OCI-LY7 (cell line): Measurements from ENCODE around the gene B3GNT2. TPM values are rescaled to one million over a fixed set of nuclear protein-coding genes. Genes with fewer than 3 reads are reported as not detected.
A peak's percentile ranks its signal among the peaks of the same experiment; 100 is the strongest.

Experiments
- BruUV-seq: library from RNA; stranded (reverse); fragments of 400-500 nt; replicated peaks from 2 replicates; lab custom pipeline; 2021; lab: Mats Ljungman, UMichigan
- CTCF ChIA-PET: fragments of 300-600 bp; sonication (Branson Sonifier 250); formaldehyde crosslinking; loops from one replicate; lab custom pipeline; 2022; ENCODE audit warnings: antibody characterized with exemption; ENCODE audit not compliant: unreplicated experiment; lab: Charles Lee
- POLR2A ChIA-PET: fragments of 300-600 bp; sonication (Branson Sonifier 250); formaldehyde crosslinking; loops from one replicate; lab custom pipeline; 2022; ENCODE audit warnings: antibody characterized with exemption; lab: Charles Lee
- DNase-seq: peaks from one replicate; pipeline ENCODE4 v3.0.0-alpha.2; 2015; ENCODE audit warnings: low spot score
- H2AFZ ChIP-seq: fragments of 200-600 bp; sonication (generic), shearing (Covaris generic); 2 replicates; pipeline ENCODE4 v1.6.1; 2014; ENCODE audit warnings: mild to moderate bottlenecking, antibody characterized with exemption, low read length, moderate library complexity
- H3K27ac ChIP-seq: fragments of 200-600 bp; sonication (generic); 2 replicates; pipeline ENCODE4 v1.5.1; 2014; ENCODE audit warnings: mixed run types, low read depth, mild to moderate bottlenecking, moderate library complexity, low read length, inconsistent platforms; ENCODE audit not compliant: poor library complexity, severe bottlenecking
- H3K36me3 ChIP-seq: fragments of 200-600 bp; sonication (generic); 2 replicates; pipeline ENCODE4 v1.6.1; 2014; ENCODE audit warnings: mild to moderate bottlenecking, antibody characterized with exemption, low read length, moderate library complexity, mixed read lengths; ENCODE audit not compliant: insufficient read depth
- H3K4me1 ChIP-seq: fragments of 200-600 bp; sonication (generic); 2 replicates; pipeline ENCODE4 v1.5.1; 2014; ENCODE audit warnings: mild to moderate bottlenecking, low read length; ENCODE audit not compliant: insufficient read depth, poor library complexity, severe bottlenecking
- H3K4me2 ChIP-seq: fragments of 200-600 bp; sonication (generic); 2 replicates; pipeline ENCODE4 v1.6.1; 2014; ENCODE audit warnings: mild to moderate bottlenecking, low read length
- H3K4me3 ChIP-seq: fragments of 200-600 bp; sonication (generic); 2 replicates; pipeline ENCODE4 v1.5.1; 2014; ENCODE audit warnings: mild to moderate bottlenecking, low read depth, low read length; ENCODE audit not compliant: poor library complexity, severe bottlenecking
- H3K79me2 ChIP-seq: fragments of 200-600 bp; sonication (generic); 2 replicates; pipeline ENCODE4 v1.6.1; 2016; ENCODE audit warnings: low read depth, mild to moderate bottlenecking, low read length, moderate library complexity, mixed read lengths; ENCODE audit not compliant: insufficient read depth
- H3K9me2 ChIP-seq: fragments of 200-600 bp; sonication (generic); 2 replicates; pipeline ENCODE4 v1.6.1; 2016; ENCODE audit warnings: mild to moderate bottlenecking, low read length, mixed read lengths; ENCODE audit not compliant: insufficient read depth
- H3K9me3 ChIP-seq: fragments of 200-600 bp; sonication (generic); 2 replicates; pipeline ENCODE4 v1.6.1; 2014; ENCODE audit warnings: mild to moderate bottlenecking, mixed run types, low read length, mixed read lengths
- H4K20me1 ChIP-seq: fragments of 200-600 bp; sonication (generic); 2 replicates; pipeline ENCODE4 v1.6.1; 2014; ENCODE audit warnings: mild to moderate bottlenecking, antibody characterized with exemption, low read length, moderate library complexity, mixed read lengths; ENCODE audit not compliant: insufficient read depth
- EZH2phosphoT487 ChIP-seq: fragments of 200-600 bp; sonication (generic); IDR thresholded peaks from 2 replicates; pipeline ENCODE4 v1.6.1; 2018; ENCODE audit warnings: low read depth, borderline replicate concordance, mild to moderate bottlenecking, mixed run types, antibody characterized with exemption, low read length, moderate library complexity, mixed read lengths
- intact Hi-C: fragments of 100-400 bp; cut with micrococcal nuclease; formaldehyde crosslinking; loops from one replicate; pipeline ENCODE4 v1.10.0; 2022; ENCODE audit not compliant: unreplicated experiment
- total RNA-seq, 2 experiments: library from RNA; depleted of rRNA in 1 of 2; stranded (reverse); fragments of >200 nt in 1 of 2; shearing (Covaris generic) in 1 of 2; gene quantifications; 2 replicates each; pipeline ENCODE4 v1.2.3, GENCODE V29; 2014 to 2022
- TF ChIP-seq, protein P1 (sequence below): fragments of 200-600 bp; sonication (generic); conservative IDR thresholded peaks from 2 replicates; pipeline ENCODE4 v1.5.1; 2014; ENCODE audit warnings: mild to moderate bottlenecking, antibody characterized with exemption, low read length, moderate library complexity, mixed read lengths

The B3GNT2 gene
- total RNA-seq, 2 experiments from 2014 or later = 51.1 to 65.8 TPM

DNA sequence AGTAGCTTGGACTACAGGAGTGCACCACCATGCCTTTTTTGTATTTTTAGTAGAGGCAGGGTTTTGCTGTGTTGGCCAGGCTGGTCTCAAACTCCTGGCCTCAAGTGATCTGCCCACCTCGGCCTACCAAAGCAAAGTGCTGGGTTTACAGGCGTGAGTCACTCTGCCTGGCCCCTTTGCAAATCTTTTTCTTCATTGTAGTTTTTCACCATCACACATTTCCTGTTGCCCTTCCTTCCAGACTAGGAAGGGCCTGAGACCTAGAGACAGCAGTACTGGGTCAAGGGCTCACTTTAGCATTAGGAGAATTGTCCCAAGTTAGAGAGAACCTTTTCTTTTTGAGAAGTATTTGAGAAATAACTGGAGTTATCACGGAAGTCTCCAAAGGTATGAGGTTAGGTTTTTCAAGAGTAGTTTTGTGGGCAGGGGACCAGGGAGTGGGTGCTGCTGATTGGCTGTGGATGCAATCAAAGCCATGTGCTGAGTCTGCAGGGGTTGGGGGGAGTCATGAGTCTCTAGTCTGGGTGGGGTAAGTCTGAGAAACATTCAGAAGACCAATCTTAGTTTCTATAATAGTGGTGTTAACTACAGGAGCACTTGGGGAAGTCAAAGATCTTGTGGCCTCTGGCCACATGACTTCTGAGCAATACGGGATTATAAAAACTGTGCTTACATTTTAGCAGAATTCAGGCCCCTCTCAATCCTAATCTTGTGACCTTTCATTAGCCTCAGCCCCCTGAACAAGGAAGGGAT is 23.7 kb downstream of the B3GNT2 start:
- Histone ChIP-seq H4K20me1 (peaks cover 41% of the 10 kb centered on the region), H3K4me3 (no peak overlapping the region), H3K9me2 (no peaks in the 10 kb centered on the region), H2AFZ (no peak overlapping the region), H3K79me2 (peaks cover 100% of the 10 kb centered on the region), H3K4me1 (peaks cover 6% of the 10 kb centered on the region), H3K36me3 (peaks cover 99% of the 10 kb centered on the region), H3K9me3 (peaks cover 34% of the 10 kb centered on the region), H3K27ac (no peak overlapping the region), H3K4me2 (no peak overlapping the region)
- CTCF ChIA-PET = interaction anchor here (0.8 kb wide), 1 partner anchor 16 kb away, joined by 3 read pairs; no protein-coding TSS in a partner anchor
- no TSS peak for BruUV-seq
- no peak for TF ChIP-seq EZH2phosphoT487
- TF ChIP-seq, protein P1, sequence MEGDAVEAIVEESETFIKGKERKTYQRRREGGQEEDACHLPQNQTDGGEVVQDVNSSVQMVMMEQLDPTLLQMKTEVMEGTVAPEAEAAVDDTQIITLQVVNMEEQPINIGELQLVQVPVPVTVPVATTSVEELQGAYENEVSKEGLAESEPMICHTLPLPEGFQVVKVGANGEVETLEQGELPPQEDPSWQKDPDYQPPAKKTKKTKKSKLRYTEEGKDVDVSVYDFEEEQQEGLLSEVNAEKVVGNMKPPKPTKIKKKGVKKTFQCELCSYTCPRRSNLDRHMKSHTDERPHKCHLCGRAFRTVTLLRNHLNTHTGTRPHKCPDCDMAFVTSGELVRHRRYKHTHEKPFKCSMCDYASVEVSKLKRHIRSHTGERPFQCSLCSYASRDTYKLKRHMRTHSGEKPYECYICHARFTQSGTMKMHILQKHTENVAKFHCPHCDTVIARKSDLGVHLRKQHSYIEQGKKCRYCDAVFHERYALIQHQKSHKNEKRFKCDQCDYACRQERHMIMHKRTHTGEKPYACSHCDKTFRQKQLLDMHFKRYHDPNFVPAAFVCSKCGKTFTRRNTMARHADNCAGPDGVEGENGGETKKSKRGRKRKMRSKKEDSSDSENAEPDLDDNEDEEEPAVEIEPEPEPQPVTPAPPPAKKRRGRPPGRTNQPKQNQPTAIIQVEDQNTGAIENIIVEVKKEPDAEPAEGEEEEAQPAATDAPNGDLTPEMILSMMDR = no peak
- intact Hi-C loops = no loop called here
- DNase-seq = no peak
- POLR2A ChIA-PET = interaction anchor here (0.6 to 1.0 kb wide), 3 partner anchors 9 to 198 kb away, joined by 3 read pairs; no protein-coding TSS in a partner anchor

DNA sequence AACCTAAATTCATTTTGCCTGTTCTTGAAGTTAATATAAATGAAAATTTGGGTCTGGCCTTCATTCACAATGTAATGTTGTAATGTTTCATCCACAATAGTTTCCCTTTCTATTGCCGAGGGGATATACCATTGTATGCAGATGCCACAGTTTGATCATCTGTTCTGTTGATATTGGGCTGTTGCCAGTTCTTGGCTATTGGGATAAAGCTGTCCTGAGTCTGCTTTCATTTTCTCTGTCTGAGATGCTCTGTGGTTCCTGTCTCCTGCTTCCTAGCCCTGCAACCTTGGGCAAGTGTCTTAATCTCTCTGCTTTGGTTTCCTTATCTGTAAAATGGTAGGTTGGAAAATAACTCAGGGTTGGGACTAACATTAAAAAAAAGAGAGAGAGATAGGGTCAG is 25.2 kb downstream of the B3GNT2 start:
- Histone ChIP-seq H3K4me3 (no peak overlapping the region), H4K20me1 (peaks cover 32% of the 10 kb centered on the region), H3K9me3 (peaks cover 34% of the 10 kb centered on the region), H3K27ac (peak overlapping the region; percentile 2), H3K4me2 (no peak overlapping the region), H3K36me3 (peaks cover 99% of the 10 kb centered on the region), H3K9me2 (no peaks in the 10 kb centered on the region), H3K4me1 (peaks cover 19% of the 10 kb centered on the region), H3K79me2 (peaks cover 100% of the 10 kb centered on the region), H2AFZ (no peak overlapping the region)
- TF ChIP-seq EZH2phosphoT487 = no peak
- TF ChIP-seq, protein P1 = no peak
- POLR2A ChIA-PET = no interaction called here
- intact Hi-C loops = no loop called here
- no TSS peak for BruUV-seq
- CTCF ChIA-PET = no interaction called here
- no peak for DNase-seq

DNA sequence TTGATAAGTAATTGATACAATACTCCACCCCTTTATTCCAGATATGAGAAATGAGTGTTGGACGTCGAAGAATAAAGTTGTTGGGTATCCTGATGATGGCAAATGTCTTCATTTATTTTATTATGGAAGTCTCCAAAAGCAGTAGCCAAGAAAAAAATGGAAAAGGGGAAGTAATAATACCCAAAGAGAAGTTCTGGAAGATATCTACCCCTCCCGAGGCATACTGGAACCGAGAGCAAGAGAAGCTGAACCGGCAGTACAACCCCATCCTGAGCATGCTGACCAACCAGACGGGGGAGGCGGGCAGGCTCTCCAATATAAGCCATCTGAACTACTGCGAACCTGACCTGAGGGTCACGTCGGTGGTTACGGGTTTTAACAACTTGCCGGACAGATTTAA is 26.3 kb downstream of the B3GNT2 start:
- H4K20me1 ChIP-seq = peaks cover 27% of the 10 kb centered on the region

More for the DNA sequence above, 26.3 kb downstream of the B3GNT2 start:
- POLR2A ChIA-PET = interaction anchor here (0.6 kb wide), 1 partner anchor 62 kb away, joined by 3 read pairs; no protein-coding TSS in a partner anchor
- CTCF ChIA-PET = no interaction called here
- Histone ChIP-seq H3K27ac (no peak overlapping the region), H3K9me2 (no peaks in the 10 kb centered on the region), H3K9me3 (peaks cover 34% of the 10 kb centered on the region), H3K4me2 (no peak overlapping the region), H3K4me3 (no peak overlapping the region), H3K79me2 (peaks cover 96% of the 10 kb centered on the region), H2AFZ (no peak overlapping the region), H3K4me1 (peaks cover 29% of the 10 kb centered on the region), H3K36me3 (peaks cover 97% of the 10 kb centered on the region)
- BruUV-seq = no TSS peak
- intact Hi-C loops = no loop called here
- no peak for DNase-seq
- TF ChIP-seq, protein P1 = no peak
- TF ChIP-seq EZH2phosphoT487 = no peak
